Activated naive CD4-positive, alpha-beta T cell treated with anti-CD3 and anti-CD28 coated beads, Interleukin-2, amount 10 ng/mL, durations not matched to agents 7 days and 5 days (primary cell): ENCODE results near the gene TMC2.

ENCODE experiments used
- CTCF ChIA-PET: fragments of 350-600 bp; sonication (Branson Sonifier 250); formaldehyde crosslinking; loops from one replicate; lab custom pipeline; 2021; ENCODE audit warnings: antibody characterized with exemption; lab: Charles Lee
- DNase-seq: peaks from one replicate; pipeline ENCODE4 v3.0.0-alpha.2; 2020
- H3K27ac Mint-ChIP-seq: one replicate; pipeline ENCODE4 v1.8.0; 2021; ENCODE audit warnings: mild to moderate bottlenecking, moderate library complexity, mixed read lengths
- H3K27me3 Mint-ChIP-seq: one replicate; pipeline ENCODE4 v1.8.0; 2021; ENCODE audit warnings: mild to moderate bottlenecking, mixed read lengths
- H3K36me3 Mint-ChIP-seq: one replicate; pipeline ENCODE4 v1.8.0; 2021; ENCODE audit warnings: mixed read lengths
- H3K4me1 Mint-ChIP-seq: one replicate; pipeline ENCODE4 v1.8.0; 2021; ENCODE audit warnings: mixed read lengths
- H3K4me3 Mint-ChIP-seq: one replicate; pipeline ENCODE4 v1.8.0; 2021; ENCODE audit warnings: mild to moderate bottlenecking, moderate library complexity, mixed read lengths
- H3K9me3 Mint-ChIP-seq: one replicate; pipeline ENCODE4 v1.8.0; 2021; ENCODE audit warnings: mixed read lengths

TMC2 gene

DNA sequence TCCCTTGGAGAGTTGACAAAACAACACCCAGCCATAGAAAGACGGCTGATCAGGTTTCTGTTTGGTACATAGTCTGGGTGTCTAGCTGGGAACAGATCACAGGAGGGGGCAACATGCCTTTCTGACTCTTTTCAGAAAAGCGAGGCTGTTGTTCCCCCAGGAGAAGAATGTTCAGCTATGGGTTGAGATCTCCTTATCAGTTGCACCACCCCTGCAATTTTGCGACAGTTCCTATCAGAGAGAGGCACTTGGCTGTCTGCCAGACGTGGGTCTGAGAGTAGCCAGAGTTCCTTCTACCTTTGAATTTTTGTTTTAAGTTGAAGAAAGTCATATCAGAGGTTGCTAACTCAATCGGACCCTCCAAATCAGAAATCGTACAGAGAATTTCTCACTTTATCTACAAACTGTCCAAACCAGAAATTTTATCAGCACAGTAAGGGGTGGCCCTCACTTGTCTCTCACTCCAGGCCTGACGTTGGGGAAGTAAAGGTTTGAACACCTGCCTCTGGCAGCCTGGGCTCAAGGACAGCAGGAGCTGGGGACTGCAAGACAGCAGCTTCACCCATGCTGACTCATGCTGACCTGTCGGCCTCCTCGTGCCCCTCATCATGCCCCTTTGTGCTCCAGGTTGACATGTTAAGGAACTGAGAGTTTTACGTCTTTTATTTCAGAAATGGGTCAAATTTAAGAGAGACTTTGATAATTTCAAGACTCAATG is 42.3 kb downstream of the TMC2 start:
- CTCF ChIA-PET: no interaction called here
- H3K4me3 Mint-ChIP-seq: no peak overlapping the region
- H3K27me3 Mint-ChIP-seq: peaks cover 33% of the 10 kb centered on the region

DNA sequence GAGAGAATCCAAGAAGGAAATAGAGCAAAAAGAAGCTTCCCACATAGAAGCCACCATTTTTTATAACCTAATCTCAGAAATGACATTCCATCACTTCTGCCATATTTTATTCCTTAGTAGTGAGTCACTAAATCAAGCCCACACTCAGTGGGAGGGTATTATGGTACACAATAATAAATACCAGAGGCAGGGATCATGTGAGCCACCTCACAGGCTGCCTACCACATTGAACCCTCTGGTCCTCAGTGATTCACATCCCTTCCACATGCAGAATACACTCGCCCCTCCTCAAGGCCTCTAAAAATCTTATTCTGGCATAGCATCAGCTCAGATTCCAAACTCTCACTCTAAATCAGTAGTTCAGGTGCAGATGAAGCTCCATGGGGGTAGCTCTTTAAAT is 49.4 kb downstream of the TMC2 start:
- DNase-seq: no peak
- H3K36me3 Mint-ChIP-seq: no peaks in the 10 kb centered on the region
- H3K4me3 Mint-ChIP-seq: no peak overlapping the region
- H3K27ac Mint-ChIP-seq: no peak overlapping the region
- H3K4me1 Mint-ChIP-seq: no peaks in the 10 kb centered on the region
- H3K9me3 Mint-ChIP-seq: no peaks in the 10 kb centered on the region
- CTCF ChIA-PET: no interaction called here
- peaks cover 18% of the 10 kb centered on the region for H3K27me3 Mint-ChIP-seq

More for the DNA sequence above, 42.3 kb downstream of the TMC2 start:
- no peaks in the 10 kb centered on the region for H3K9me3 Mint-ChIP-seq
- no peak overlapping the region for H3K27ac Mint-ChIP-seq
- H3K4me1 Mint-ChIP-seq: no peaks in the 10 kb centered on the region
- no peak for DNase-seq
- H3K36me3 Mint-ChIP-seq: no peaks in the 10 kb centered on the region

DNA sequence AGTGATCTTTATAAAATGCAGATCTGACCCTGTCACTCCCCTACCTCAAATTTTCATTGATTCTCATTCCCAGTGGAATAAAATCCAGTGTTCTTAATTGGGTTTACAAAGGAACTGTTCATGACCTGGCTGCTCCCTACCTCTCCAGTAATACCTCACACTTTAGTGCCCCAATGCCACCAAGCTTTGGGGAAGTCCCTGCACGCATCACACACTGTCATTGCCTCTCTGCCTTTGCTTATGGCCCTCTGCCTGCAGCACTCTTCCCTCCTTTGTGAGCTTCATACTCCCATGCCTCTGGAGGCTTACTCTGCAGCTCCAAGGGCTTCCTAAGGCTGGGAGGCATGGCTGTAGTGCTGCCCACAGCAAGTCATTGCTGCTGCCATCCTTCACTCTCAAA is 57.4 kb downstream of the TMC2 start:
- Mint-ChIP-seq H3K4me1 (peaks cover 4% of the 10 kb centered on the region), H3K36me3 (no peaks in the 10 kb centered on the region), H3K27me3 (peaks cover 39% of the 10 kb centered on the region), H3K4me3 (no peak overlapping the region), H3K9me3 (no peaks in the 10 kb centered on the region), H3K27ac (no peak overlapping the region)
- CTCF ChIA-PET: no interaction called here
- no peak for DNase-seq

DNA sequence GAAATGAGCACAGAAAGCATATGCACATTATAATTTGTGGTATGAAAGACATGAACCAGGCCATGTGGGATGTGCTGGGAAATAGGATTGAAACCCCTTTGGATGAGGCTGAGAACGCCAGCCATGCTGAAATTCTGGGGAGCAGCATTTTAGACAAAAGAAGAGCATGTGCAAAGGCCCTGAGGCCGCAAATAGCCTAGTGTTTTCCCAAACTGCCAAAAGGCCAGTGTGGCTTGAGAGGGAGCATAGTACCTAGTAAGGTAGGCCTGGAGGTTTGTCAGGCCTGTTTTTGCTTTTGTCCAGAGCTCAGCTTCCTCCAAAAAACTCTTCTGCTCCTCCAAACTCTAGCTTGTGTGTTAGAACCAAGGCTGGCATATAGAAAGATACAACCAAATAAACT is 58.7 kb downstream of the TMC2 start:
- H3K4me3 Mint-ChIP-seq: no peak overlapping the region
- H3K27ac Mint-ChIP-seq: no peak overlapping the region
- CTCF ChIA-PET: no interaction called here

DNA sequence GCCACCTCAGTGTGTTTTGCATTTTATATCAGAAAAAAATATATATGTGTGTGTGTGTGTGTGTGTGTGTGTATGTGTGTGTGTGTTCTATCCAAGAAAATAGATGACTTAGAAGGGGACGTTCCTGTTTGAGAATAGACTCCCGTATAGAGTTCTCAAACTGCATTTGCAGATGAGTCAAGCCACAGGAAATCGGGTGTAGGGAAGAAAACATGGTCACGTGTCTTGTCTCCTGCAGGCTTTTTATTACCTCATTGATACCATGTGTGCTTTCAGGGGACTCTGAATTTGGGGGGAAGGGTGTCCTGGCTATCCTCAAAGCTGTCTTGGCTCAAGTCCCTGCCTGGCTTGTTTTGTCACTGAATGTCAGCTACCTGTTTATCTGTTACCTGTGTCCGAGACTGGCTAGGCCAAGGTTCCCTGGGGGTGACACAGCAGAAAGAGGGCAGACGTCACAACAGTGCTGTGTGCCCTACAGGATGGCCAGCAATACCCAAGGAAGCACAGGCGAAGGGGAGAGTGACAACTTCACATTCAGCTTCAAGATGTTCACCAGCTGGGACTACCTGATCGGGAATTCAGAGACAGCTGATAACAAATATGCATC is 60.4 kb downstream of the TMC2 start:
- H3K4me3 Mint-ChIP-seq: no peak overlapping the region
- DNase-seq: no peak
- CTCF ChIA-PET: no interaction called here
- H3K36me3 Mint-ChIP-seq: no peaks in the 10 kb centered on the region
- peaks cover 4% of the 10 kb centered on the region for H3K4me1 Mint-ChIP-seq
- no peaks in the 10 kb centered on the region for H3K9me3 Mint-ChIP-seq
- peaks cover 34% of the 10 kb centered on the region for H3K27me3 Mint-ChIP-seq
- H3K27ac Mint-ChIP-seq: no peak overlapping the region

More for the DNA sequence above, 58.7 kb downstream of the TMC2 start:
- no peak for DNase-seq
- Mint-ChIP-seq H3K4me1 (peaks cover 4% of the 10 kb centered on the region), H3K9me3 (no peaks in the 10 kb centered on the region), H3K36me3 (no peaks in the 10 kb centered on the region), H3K27me3 (peaks cover 40% of the 10 kb centered on the region)

DNA sequence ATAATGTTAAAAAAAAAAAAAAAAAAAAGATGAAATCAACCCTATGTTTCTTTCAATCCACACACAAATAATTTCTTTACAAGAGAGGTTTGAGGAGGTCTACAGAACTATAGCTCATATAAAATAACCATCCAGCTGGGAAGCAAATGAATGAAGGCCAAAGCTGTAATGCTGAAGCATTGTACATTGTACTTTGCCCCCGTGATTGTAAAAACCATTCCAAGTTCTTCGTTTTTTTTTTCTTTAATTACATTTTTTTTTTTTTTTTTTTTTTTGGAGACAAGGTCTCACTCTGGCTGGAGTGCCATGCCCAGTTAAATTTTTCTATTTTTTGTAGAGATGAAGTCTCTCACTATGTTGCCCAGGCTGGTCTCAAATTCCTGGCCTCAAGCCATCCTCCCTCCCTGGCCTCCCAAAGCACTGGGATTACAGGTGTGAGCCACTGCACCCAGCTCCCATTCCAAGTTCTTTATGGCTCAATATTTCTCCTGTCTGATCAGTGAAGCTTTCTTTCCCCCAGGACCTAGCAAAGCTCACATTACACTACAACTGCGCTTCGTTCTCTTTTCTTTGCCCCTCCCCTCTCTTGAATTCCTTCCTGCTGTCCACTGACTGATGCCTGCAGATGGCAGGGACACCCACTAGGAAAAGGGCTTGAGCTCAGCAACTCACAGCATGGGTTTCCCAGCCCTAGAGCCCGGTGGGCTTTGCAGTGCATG is 63.1 kb downstream of the TMC2 start:
- Mint-ChIP-seq H3K36me3 (no peaks in the 10 kb centered on the region), H3K4me3 (no peak overlapping the region), H3K27ac (no peak overlapping the region), H3K4me1 (peaks cover 4% of the 10 kb centered on the region), H3K27me3 (peaks cover 21% of the 10 kb centered on the region), H3K9me3 (no peaks in the 10 kb centered on the region)
- CTCF ChIA-PET: no interaction called here
- DNase-seq: no peak

DNA sequence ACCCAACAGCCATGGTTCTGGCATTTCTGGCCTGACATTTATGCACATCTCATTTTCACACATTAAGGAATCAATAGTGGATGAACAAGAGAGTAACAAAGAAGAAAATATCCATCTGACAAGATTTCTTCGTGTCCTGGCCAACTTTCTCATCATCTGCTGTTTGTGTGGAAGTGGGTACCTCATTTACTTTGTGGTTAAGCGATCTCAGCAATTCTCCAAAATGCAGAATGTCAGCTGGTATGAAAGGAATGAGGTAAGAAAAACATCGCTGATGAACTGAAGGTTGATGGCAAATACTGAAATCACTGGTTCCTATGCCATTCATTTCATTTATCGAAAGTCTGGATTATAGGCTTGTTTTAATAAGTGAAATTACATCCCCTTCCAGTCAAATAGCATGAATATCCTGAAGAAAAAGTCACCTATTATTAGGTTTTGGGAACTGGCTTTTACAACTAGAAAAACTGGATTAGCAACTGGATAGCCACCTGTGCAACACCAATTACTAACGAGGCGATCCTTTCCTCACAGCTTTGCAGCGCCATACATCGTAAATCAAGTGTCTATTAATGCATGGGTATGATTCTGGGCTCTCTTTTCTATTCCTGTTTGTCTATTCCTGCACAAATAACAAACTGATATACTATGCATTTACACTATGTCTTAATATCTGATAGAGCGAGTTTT is 65.8 kb downstream of the TMC2 start:
- CTCF ChIA-PET: no interaction called here
- no peak overlapping the region for H3K27ac Mint-ChIP-seq
- no peaks in the 10 kb centered on the region for H3K4me1 Mint-ChIP-seq
- peaks cover 4% of the 10 kb centered on the region for H3K9me3 Mint-ChIP-seq
- DNase-seq: no peak
- peaks cover 23% of the 10 kb centered on the region for H3K27me3 Mint-ChIP-seq
- no peak overlapping the region for H3K4me3 Mint-ChIP-seq
- H3K36me3 Mint-ChIP-seq: no peaks in the 10 kb centered on the region

DNA sequence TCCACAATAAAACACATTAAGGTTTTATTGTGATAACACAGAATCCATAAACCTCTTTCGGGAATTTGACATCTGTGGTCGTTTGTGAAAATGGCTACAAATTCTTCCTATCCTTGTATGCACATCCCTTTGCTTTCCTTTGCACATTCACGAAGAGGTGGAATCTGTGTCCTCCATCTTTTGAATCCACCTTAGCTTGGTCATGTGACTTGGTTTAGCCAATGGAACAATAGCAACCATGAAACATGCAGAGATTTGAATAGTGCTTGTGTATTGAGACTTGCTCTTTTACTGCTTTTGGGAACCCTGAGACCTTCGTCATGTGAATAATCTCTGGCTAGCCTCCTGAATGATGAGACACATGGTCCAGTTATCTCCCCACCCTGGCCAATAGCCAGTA is 66.4 kb downstream of the TMC2 start:
- no peak for DNase-seq

DNA sequence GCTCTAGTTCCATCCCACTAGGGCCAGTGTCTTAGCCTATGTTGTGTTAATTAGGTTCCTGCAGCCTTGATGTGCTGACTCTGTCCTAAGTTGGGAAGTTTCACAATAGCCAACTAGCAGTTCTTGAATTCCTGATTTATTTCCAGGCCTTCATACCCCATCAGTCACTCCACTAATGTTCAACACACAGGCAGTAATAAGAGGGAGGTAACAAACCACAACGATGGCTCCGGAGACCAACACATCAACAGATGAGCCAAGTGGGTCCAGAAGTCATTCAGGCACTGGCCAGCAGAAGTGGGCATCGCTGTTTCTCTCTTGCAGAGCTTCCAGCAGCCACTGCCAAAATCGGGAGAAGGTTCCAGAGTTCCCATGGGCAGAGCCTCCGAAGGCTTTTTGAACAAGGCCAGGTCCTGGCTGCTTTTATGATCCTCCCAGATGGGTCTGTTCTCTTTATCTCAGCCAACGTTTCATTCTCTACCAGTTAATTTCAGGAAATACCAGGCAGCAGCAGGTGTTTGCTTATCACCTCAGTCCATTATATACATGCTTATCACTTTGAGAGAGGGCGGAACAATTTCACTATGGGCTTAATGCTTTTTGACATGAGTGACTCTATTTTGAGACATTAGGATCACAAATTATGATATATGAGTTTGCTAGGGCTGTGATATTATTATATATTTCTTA is 67.6 kb downstream of the TMC2 start:
- Mint-ChIP-seq H3K36me3 (no peaks in the 10 kb centered on the region), H3K27ac (no peak overlapping the region), H3K27me3 (peaks cover 14% of the 10 kb centered on the region), H3K9me3 (peaks cover 7% of the 10 kb centered on the region), H3K4me3 (no peak overlapping the region), H3K4me1 (no peaks in the 10 kb centered on the region)
- CTCF ChIA-PET: no interaction called here
- no peak for DNase-seq

More for the DNA sequence above, 66.4 kb downstream of the TMC2 start:
- CTCF ChIA-PET: no interaction called here
- H3K4me3 Mint-ChIP-seq: no peak overlapping the region
- H3K27ac Mint-ChIP-seq: no peak overlapping the region
- no peaks in the 10 kb centered on the region for H3K4me1 Mint-ChIP-seq
- peaks cover 7% of the 10 kb centered on the region for H3K9me3 Mint-ChIP-seq
- peaks cover 19% of the 10 kb centered on the region for H3K27me3 Mint-ChIP-seq
- H3K36me3 Mint-ChIP-seq: no peaks in the 10 kb centered on the region

DNA sequence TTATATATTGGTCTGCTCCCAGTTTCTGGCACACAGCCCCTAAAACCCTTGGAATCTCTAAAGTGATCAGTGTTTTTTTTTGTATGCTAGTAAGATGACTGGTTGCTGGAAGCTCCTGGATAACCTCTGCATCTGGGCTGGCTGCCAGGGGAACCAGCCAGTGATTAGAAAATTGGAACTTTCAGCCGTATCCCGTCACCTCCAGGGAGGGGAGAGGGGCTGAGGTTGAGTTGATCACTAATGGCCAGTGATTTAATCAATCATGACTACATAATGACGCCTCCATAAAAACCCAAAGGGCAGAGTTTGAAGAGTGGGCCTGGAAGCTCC is 68.1 kb downstream of the TMC2 start:
- H3K4me1 Mint-ChIP-seq: no peaks in the 10 kb centered on the region
- no peaks in the 10 kb centered on the region for H3K36me3 Mint-ChIP-seq
- H3K27ac Mint-ChIP-seq: no peak overlapping the region
- H3K27me3 Mint-ChIP-seq: peaks cover 11% of the 10 kb centered on the region
- DNase-seq: no peak
- CTCF ChIA-PET: no interaction called here
- H3K4me3 Mint-ChIP-seq: no peak overlapping the region
- peaks cover 7% of the 10 kb centered on the region for H3K9me3 Mint-ChIP-seq

DNA sequence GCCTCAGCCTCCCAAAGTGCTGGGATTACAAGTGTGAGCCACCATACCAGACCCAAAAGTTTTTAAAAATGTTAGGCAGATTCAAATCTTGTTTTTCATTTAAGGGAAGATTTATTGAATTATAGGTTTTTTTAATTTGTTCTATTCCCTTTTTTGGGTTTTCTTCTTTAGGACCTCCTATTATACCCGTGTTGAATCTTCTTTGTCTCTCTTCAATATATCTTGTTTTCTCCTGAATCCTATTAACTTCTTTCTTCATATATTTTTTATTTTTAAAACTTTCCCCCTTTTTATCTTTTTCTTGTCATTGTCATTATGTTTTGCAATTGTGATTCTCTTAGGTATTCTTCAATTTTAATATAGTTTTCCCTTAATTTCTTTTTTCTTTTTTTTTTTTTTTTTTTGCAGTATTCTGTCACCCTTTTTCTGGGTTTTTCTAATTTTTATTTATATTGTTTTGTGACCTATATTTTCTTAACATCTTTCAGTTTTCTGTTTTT is 70.2 kb downstream of the TMC2 start:
- H3K4me3 Mint-ChIP-seq: no peak overlapping the region
- no peak overlapping the region for H3K27ac Mint-ChIP-seq
- peaks cover 7% of the 10 kb centered on the region for H3K9me3 Mint-ChIP-seq
- no peak for DNase-seq
- no peaks in the 10 kb centered on the region for H3K36me3 Mint-ChIP-seq
- peaks cover 19% of the 10 kb centered on the region for H3K27me3 Mint-ChIP-seq
- CTCF ChIA-PET: no interaction called here
- no peaks in the 10 kb centered on the region for H3K4me1 Mint-ChIP-seq

DNA sequence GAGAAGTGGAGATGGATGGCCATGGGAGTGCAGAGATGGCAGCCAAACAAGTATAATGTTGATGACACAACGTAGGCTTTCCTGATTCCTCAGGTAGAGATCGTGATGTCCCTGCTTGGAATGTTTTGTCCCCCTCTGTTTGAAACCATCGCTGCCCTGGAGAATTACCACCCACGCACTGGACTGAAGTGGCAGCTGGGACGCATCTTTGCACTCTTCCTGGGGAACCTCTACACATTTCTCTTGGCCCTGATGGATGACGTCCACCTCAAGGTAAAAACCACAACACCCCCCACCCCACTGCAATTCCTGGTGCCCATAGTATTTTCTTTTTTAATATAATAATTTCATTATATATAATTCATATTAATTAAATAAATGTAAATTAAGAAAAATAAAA is 74.0 kb downstream of the TMC2 start:
- Mint-ChIP-seq H3K36me3 (no peaks in the 10 kb centered on the region), H3K27ac (no peak overlapping the region), H3K4me1 (no peaks in the 10 kb centered on the region), H3K9me3 (peaks cover 7% of the 10 kb centered on the region), H3K4me3 (no peak overlapping the region), H3K27me3 (peaks cover 29% of the 10 kb centered on the region)
- CTCF ChIA-PET: interaction anchor here (0.6 kb wide), 1 partner anchor 95 kb away, joined by 3 read pairs; no protein-coding TSS in a partner anchor
- no peak for DNase-seq

DNA sequence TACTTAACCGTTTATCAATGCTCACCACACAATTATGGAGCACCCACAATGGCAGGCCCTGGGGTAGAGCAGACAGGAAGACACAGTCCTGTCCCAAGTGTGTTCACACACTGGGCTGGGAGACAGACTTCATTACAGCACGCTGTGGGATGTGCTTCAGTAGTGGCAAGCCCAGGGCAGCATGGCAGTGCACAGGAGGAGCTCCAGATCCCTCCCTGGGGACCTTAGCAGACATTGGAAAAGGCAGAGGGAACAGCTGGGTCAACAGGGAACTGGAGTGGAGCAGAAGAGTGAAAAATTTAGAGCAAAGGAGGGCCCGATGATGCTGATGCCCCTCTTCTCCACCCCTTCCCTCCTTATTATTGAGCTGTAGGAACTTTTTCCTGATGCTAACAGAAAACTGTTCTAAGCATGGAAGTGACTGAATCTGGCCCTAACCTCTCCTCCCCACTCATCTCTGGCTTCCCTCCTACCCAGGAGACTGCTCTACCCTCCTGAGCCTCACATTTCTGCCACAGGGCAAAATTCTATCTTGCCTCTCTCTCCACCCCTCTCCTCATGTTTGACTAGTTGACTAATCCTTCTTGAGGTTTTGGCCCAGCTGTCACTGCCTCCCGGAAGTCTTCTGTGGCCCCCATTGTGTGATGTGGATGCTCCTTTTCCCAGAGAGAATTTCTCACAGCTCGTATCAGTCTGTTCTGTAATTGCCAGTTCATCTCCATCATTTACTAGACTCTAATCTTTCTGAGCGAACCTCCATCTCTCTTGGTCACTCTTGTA is 74.8 kb downstream of the TMC2 start:
- no peak overlapping the region for H3K4me3 Mint-ChIP-seq
- H3K27ac Mint-ChIP-seq: no peak overlapping the region
- DNase-seq: no peak
- H3K27me3 Mint-ChIP-seq: peaks cover 31% of the 10 kb centered on the region
- H3K9me3 Mint-ChIP-seq: peaks cover 7% of the 10 kb centered on the region
- H3K4me1 Mint-ChIP-seq: no peaks in the 10 kb centered on the region
- CTCF ChIA-PET: interaction anchor here (0.6 to 1.4 kb wide), 2 partner anchors 36 to 96 kb away, joined by 3 read pairs; no protein-coding TSS in a partner anchor
- H3K36me3 Mint-ChIP-seq: no peaks in the 10 kb centered on the region
